Activated T-helper 1 cell treated with anti-CD3 and anti-CD28 coated beads, Interleukin-12 subunit alpha, Interleukin-12 subunit beta, Interleukin-2, Interleukin-4 antibody, amounts not matched to agents 30 ng/mL and 10 ng/mL and 1 ng/mL, durations not matched to agents 14 hours and 24 hours and 36 hours (primary cell): ENCODE results near the gene PRKCB. TPM values are rescaled to one million over a fixed set of nuclear protein-coding genes. Genes with fewer than 3 reads are reported as not detected.

Experiments used
- DNase-seq: peaks from one replicate; pipeline ENCODE4 v3.0.0; 2021; ENCODE audit warnings: low spot score
- H3K27ac Mint-ChIP-seq: one replicate; pipeline ENCODE4 v1.8.0; 2021; ENCODE audit warnings: mild to moderate bottlenecking, mixed read lengths
- H3K27me3 Mint-ChIP-seq: one replicate; pipeline ENCODE4 v1.8.0; 2022; ENCODE audit warnings: mild to moderate bottlenecking, moderate library complexity, mixed read lengths; ENCODE audit not compliant: insufficient read depth
- H3K36me3 Mint-ChIP-seq: one replicate; pipeline ENCODE4 v1.8.0; 2021; ENCODE audit warnings: low read depth, mixed read lengths
- H3K4me1 Mint-ChIP-seq: one replicate; pipeline ENCODE4 v1.8.0; 2021; ENCODE audit warnings: low read depth, mixed read lengths
- H3K4me3 Mint-ChIP-seq: one replicate; pipeline ENCODE4 v1.8.0; 2021; ENCODE audit warnings: mild to moderate bottlenecking, moderate library complexity, mixed read lengths
- H3K9me3 Mint-ChIP-seq: one replicate; pipeline ENCODE4 v1.8.0; 2021; ENCODE audit warnings: mixed read lengths
- intact Hi-C: fragments of 100-400 bp; cut with micrococcal nuclease; formaldehyde crosslinking; loops from one replicate; pipeline ENCODE4 v1.15.1; 2024
- total RNA-seq: library from RNA; stranded (reverse); gene quantifications from 2 replicates; pipeline ENCODE4 v1.2.3, GENCODE V29; 2022

PRKCB gene
- total RNA-seq, 1 donor from 2014 or later = 100 TPM

DNA sequence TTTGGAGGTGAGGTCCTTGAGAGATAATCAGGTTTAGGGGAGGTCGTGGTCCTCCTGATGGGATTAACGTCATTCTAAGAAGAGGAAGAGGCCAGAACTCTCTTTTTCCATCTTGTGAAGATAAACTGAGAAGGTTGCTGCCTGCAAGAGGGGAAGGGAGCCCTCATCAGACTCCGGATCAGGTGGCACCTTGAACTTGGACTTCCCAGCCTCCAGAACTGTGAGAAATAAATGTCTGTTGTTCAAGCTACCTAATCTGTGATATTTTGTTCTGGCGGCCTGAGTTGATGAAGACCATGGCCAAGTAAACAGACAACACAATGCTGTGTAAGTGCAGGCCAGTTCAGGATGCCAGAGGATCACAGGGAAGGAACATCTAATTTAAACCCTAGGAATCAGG, 10.9 kb upstream of the PRKCB start:
- DNase-seq = no peak
- peaks cover 24% of the 10 kb centered on the region for H3K4me1 Mint-ChIP-seq
- peaks cover 5% of the 10 kb centered on the region for H3K27me3 Mint-ChIP-seq
- intact Hi-C loops = loop anchor here (5.0 kb wide), 1 partner anchor 137 kb away; no protein-coding TSS in a partner anchor
- H3K4me3 Mint-ChIP-seq = no peak overlapping the region
- peaks cover 1% of the 10 kb centered on the region for H3K36me3 Mint-ChIP-seq
- H3K27ac Mint-ChIP-seq = no peak overlapping the region
- H3K9me3 Mint-ChIP-seq = peaks cover 8% of the 10 kb centered on the region

DNA sequence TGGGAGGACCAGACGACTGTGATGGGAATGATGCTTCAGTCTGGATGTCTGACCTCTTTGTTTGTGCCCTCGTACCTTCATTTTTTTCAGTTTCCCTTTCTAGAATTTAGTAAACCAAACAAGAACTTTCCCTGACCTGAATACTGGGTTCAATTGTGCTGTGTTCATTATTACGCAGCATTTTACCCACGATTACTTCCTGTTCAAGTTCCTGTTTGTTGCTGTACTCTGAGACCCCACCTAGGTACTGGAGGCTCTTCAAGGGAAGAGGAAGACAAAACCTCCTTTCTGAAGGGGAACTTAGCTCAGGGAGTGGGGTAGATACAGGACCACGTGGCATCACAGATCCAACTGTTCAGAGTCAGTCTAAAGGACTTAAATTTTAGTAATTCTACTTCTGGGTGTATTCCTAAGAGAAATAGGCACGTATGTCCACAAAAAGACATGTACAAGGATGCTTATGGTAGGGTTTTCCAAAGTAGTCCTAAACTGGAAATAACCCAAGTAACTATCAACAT, 9.2 kb upstream of the PRKCB start:
- intact Hi-C loops = loop anchor here (1.0 to 5.0 kb wide), 9 partner anchors 9 to 184 kb away; partner anchors contain the start of gene PRKCB
- H3K27me3 Mint-ChIP-seq = peaks cover 2% of the 10 kb centered on the region
- DNase-seq = no peak

DNA sequence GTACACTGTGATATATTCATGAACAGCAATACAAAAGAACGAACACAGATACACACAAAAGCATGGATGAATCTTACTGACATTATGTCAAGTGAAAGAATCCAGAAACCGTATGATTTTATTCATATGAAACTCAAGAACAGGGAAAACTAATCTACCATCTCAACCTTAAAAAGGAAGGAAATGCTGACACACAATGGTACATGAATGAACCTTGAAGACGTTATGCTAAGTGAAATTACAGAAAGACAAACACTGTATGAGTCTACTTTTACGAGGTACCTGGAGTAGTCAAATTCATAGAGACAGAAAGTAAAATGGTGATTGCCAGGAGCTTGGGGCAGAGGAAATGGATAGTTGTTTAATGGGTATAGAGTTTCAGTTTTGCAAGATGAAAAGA, 8.7 kb upstream of the PRKCB start:
- no peak for DNase-seq
- Mint-ChIP-seq H3K4me3 (peak overlapping the region; percentile 15), H3K36me3 (peaks cover 1% of the 10 kb centered on the region), H3K9me3 (peaks cover 23% of the 10 kb centered on the region), H3K4me1 (peaks cover 34% of the 10 kb centered on the region), H3K27me3 (peaks cover 2% of the 10 kb centered on the region), H3K27ac (peak overlapping the region; percentile 52)
- intact Hi-C loops = loop anchor here (1.0 to 5.0 kb wide), 9 partner anchors 8 to 183 kb away; partner anchors contain the start of gene PRKCB

More for the DNA sequence above, 9.2 kb upstream of the PRKCB start:
- peaks cover 1% of the 10 kb centered on the region for H3K36me3 Mint-ChIP-seq
- peaks cover 23% of the 10 kb centered on the region for H3K9me3 Mint-ChIP-seq
- peaks cover 34% of the 10 kb centered on the region for H3K4me1 Mint-ChIP-seq
- H3K27ac Mint-ChIP-seq = peak overlapping the region; percentile 52
- peak overlapping the region; percentile 15 for H3K4me3 Mint-ChIP-seq

DNA sequence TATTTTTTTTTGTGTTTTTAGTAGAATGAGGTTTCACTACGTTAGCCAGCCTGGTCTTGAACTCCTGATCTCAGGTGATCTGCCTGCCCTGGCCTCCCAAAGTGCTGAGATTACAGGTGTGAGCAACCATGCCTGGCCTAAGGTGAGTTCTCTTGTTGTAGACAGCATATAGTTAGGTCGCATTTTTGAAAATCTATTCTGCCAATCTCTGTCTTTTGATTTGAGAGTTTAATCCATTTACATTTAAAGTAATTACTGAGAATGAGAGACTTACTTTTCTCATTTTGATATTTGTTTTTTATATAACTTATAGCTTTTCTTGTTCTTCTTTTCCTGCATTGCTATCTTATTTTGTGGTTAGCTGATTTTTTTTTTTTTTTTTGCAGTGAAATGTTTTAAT, 6.3 kb upstream of the PRKCB start:
- Mint-ChIP-seq H3K4me3 (no peak overlapping the region), H3K4me1 (peaks cover 49% of the 10 kb centered on the region), H3K36me3 (peaks cover 1% of the 10 kb centered on the region), H3K27ac (no peak overlapping the region), H3K9me3 (peaks cover 23% of the 10 kb centered on the region), H3K27me3 (peaks cover 3% of the 10 kb centered on the region)
- intact Hi-C loops = loop anchor here (5.0 kb wide), 1 partner anchor 133 kb away; no protein-coding TSS in a partner anchor
- DNase-seq = no peak

DNA sequence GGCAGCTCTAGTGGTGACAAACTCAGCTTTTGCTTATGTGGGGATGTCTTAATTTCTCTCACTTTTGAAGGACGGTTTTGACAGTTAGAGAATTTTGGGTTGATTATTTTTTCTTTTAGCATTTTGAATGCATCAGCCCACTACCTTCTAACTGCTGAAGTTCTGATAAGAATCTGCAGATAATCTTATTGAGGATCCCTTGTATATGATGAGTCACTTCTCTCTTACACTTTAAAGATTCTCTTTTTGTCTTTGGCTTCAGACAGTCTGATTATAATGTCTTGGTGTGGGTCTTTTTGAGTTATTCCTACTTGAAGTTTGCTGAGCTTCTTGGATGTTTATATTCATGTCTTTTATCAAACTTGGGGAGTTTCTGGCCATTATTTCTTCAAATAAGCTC, 5.5 kb upstream of the PRKCB start:
- peaks cover 1% of the 10 kb centered on the region for H3K36me3 Mint-ChIP-seq
- DNase-seq = no peak
- peaks cover 57% of the 10 kb centered on the region for H3K4me1 Mint-ChIP-seq
- no peak overlapping the region for H3K4me3 Mint-ChIP-seq
- H3K27ac Mint-ChIP-seq = no peak overlapping the region
- intact Hi-C loops = no loop called here
- H3K27me3 Mint-ChIP-seq = peaks cover 8% of the 10 kb centered on the region
- peaks cover 23% of the 10 kb centered on the region for H3K9me3 Mint-ChIP-seq

DNA sequence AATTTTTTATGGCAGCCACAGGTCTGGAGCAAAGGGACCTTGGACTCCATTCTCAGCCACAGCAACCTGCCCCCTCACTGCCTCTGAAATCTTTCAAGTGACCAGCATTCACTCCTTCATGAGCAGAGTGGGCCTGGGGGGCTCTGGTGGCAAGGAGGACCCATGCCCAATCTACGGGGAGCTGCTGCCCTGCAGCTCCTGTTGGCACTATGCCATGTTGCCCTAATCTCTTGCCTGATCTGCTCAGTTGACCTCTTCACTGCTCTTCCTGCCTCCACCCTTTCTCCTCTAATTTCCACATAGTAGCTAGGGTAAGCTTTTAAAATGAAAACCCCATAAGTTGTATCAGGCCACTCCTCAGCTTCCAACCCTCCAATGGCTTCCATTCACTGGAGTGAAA, 2.9 kb upstream of the PRKCB start:
- H3K27ac Mint-ChIP-seq = no peak overlapping the region
- H3K9me3 Mint-ChIP-seq = peaks cover 23% of the 10 kb centered on the region
- DNase-seq = no peak
- intact Hi-C loops = no loop called here
- peaks cover 4% of the 10 kb centered on the region for H3K36me3 Mint-ChIP-seq
- peaks cover 12% of the 10 kb centered on the region for H3K27me3 Mint-ChIP-seq
- H3K4me3 Mint-ChIP-seq = no peak overlapping the region
- peaks cover 54% of the 10 kb centered on the region for H3K4me1 Mint-ChIP-seq

DNA sequence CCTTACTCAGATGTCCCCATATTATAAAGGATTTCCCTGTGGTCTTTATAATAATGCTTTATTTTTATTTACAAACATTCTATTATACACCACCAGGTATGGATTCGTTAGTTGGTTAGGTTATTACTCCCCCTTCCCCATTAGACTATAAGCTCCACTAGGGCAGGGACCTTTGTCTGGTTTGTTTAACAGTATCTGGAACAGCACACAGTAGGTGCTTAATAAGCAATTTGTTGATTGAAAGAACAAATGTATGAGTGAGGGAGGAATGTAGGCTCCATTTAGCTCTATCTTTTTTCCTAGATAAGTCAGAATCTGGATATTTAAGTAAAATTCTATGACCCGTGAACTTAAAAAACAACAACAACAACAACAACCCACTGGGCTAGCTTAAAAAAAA, 2.3 kb upstream of the PRKCB start:
- Mint-ChIP-seq H3K36me3 (peaks cover 8% of the 10 kb centered on the region), H3K4me3 (no peak overlapping the region), H3K9me3 (peaks cover 22% of the 10 kb centered on the region), H3K27ac (no peak overlapping the region), H3K27me3 (peaks cover 12% of the 10 kb centered on the region), H3K4me1 (peaks cover 56% of the 10 kb centered on the region)
- intact Hi-C loops = no loop called here
- DNase-seq = no peak

DNA sequence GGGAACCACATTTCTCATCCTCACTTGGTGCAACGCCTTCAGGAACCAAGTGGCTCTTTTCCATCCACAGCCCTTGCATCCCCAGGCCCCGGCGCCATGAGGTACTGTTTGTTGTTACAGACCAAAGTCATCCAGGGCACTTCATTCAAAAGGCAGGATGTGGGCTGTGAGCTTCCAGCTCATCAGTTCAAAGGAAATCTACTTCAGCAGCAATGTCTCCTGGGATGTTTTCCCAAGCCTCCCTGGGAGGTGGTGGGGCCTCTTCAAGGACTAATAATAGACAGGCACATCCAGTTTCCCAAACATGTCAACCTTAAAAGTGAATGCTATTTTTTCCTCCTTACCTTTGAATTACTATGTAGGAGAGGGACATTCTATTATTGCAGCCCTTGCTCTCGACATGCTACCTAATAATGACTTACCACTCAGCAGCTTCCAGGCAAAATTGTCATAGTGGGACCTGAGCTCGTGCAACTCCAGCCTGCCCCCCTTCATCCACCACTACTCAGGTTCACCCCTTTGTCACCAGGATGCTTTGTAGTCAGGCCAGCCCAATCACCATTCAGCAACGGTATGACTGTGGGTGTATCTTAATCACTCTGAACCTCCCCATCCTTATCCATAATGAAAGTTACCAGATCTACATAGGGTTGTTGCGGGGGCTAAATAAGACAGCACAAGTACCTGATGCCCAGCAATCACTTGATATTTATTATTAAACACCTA, 1.7 kb upstream of the PRKCB start:
- Mint-ChIP-seq H3K27ac (no peak overlapping the region), H3K27me3 (peaks cover 12% of the 10 kb centered on the region), H3K4me1 (peaks cover 61% of the 10 kb centered on the region), H3K9me3 (peaks cover 18% of the 10 kb centered on the region), H3K36me3 (peaks cover 12% of the 10 kb centered on the region), H3K4me3 (peak overlapping the region; percentile 86)
- intact Hi-C loops = loop anchor here (2.0 kb wide), 2 partner anchors 51 to 155 kb away; partner anchors contain the start of gene PLK1
- DNase-seq = no peak

DNA sequence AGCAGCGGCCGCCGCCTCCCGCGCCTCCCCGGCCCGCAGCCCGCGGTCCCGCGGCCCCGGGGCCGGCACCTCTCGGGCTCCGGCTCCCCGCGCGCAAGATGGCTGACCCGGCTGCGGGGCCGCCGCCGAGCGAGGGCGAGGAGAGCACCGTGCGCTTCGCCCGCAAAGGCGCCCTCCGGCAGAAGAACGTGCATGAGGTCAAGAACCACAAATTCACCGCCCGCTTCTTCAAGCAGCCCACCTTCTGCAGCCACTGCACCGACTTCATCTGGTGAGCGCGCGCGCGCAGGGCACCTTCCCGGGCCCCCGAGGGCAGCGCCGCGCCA, 258 bp downstream of the PRKCB start:
- H3K4me3 Mint-ChIP-seq = peak overlapping the region; percentile 66
- H3K27ac Mint-ChIP-seq = no peak overlapping the region
- H3K4me1 Mint-ChIP-seq = peaks cover 69% of the 10 kb centered on the region
- H3K36me3 Mint-ChIP-seq = peaks cover 24% of the 10 kb centered on the region
- no peak for DNase-seq
- H3K9me3 Mint-ChIP-seq = peaks cover 3% of the 10 kb centered on the region
- peaks cover 12% of the 10 kb centered on the region for H3K27me3 Mint-ChIP-seq
- intact Hi-C loops = no loop called here

DNA sequence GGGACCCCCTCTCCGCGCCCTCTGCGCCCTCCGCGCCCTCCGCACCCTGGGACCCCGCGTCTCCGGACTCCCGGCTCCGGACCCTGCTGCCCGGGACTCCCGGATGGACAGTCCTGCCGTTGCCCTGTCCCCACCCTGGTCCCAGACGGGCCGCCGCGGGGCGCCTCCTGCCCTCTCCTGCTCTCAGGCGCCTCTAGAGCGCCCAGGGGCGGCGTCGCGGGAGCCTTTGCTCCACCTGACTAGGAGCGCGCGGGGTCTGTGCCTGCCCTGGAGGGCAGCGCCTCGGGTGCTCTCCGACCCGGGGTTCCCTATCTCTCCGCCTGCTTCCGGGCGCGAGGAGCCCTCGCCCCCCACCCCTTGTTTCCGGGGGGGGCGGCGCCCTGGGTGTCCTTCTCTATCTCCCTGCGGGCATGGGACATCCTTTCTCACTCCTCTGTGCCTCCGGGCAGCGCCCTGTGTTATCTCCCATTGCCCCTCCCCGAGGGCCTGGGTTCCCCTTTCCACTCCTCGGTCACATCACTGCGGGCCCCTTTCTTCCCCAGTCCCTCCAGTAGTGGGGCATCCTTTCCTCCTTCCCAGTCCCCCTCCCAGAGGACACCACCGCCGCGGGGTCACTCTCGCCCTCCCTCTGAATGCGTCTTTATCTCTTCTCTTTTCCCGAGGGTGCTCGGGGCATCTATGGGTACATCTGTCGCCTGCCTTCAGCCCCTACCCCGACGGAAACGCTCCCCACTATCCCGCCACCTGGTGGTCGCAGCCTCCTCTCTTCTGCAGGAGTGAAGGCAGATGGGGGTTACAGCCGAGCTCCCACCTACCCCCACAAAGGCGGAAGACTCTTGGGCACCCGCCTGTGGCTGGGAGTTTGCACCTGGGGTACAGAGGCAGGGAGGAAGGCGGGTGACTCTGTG, 875 bp downstream of the PRKCB start:
- intact Hi-C loops = no loop called here
- Mint-ChIP-seq H3K4me3 (peak overlapping the region; percentile 96), H3K36me3 (peaks cover 24% of the 10 kb centered on the region), H3K27me3 (peaks cover 12% of the 10 kb centered on the region), H3K9me3 (no peaks in the 10 kb centered on the region), H3K27ac (peak overlapping the region; percentile 90), H3K4me1 (peaks cover 68% of the 10 kb centered on the region)
- peak; percentile 26 for DNase-seq

DNA sequence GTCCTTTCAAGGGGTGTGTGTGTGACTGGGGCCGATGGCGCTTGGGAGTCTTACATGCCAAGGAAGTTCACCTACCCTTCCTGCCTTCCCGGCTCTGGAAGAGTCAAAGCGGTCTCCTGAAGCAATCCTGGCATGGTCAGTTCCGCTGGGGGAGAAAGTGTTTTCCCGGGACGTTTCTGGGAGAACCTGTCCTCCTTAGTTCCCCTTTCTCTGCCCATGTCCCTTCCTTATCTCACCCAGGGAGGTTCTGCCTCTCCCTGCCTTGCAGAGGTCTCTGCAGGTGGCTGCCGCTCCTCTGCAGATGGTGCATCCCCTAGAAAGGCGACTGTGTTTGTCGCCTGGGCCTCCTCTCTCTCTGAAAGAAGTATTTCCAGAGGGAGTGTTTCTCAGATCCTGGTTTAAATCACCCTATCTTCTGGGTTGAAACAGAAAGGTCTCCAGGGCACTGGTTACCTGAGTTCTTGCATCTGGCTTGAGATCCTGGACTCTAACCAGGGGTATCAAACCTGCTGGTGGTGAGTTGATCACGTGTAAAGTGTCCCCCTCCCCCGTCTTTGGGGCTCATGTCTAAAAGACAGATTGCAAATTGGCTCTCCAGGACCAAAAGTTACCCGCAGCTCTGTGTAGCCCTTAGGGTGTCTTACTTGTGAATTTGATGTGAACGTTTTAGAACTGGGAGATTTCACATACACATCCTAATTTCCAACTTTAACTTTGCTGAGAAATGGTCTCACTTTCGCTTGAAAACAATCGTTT, 1.9 kb downstream of the PRKCB start:
- Mint-ChIP-seq H3K4me1 (peaks cover 78% of the 10 kb centered on the region), H3K27me3 (peaks cover 12% of the 10 kb centered on the region), H3K9me3 (no peaks in the 10 kb centered on the region), H3K36me3 (peaks cover 33% of the 10 kb centered on the region), H3K4me3 (peak overlapping the region; percentile 96), H3K27ac (no peak overlapping the region)
- intact Hi-C loops = no loop called here
- DNase-seq = no peak

DNA sequence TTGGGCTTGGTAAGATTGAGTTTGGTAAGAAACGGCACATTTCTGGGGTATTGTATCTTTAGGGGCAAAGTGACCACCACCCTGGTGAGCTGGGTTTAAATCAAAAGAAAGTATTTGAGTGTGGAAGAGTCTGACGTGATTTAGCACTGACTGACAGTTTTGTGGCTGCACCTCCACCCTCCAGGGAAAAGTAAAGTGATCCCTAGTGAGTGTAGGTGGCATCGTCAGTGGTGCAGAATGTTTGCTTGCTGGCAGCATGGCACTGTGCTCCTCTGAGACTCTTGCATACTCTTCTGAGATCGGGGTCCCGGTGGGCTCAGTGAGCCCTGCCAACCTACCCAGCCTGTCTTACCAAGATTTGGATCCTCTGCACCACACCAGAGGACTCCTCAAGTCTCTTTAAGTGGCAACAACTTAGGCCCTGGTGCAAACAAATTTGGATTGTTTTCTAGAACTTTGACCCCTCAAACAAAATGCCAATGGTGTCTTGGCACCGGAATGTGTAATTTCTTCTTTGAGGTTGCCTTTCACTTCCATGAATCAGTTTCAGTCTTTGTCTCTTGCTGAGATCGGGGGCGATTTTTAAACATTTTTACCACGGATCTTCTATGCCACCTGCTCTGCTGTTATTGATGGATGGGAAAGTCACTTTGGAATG, 2.8 kb downstream of the PRKCB start:
- intact Hi-C loops = no loop called here
- Mint-ChIP-seq H3K27me3 (peaks cover 12% of the 10 kb centered on the region), H3K4me3 (peak overlapping the region; percentile 96), H3K36me3 (peaks cover 38% of the 10 kb centered on the region), H3K9me3 (no peaks in the 10 kb centered on the region), H3K4me1 (peaks cover 82% of the 10 kb centered on the region), H3K27ac (peak overlapping the region; percentile 13)
- DNase-seq = no peak
